GM19328 (cell line): Measurements from ENCODE around the gene GPR108.

ENCODE experiments used
- ATAC-seq: cut with Tn5 transposase; IDR thresholded peaks from one replicate; pipeline ENCODE4 v1.9.1; 2021; ENCODE audit warnings: mild to moderate bottlenecking, moderate library complexity; ENCODE audit not compliant: unreplicated experiment

The GPR108 gene

GRCh38 chr19:6682607-6683128 lies 54.7 kb downstream of the GPR108 start:
- ATAC-seq, result no peak

GRCh38 chr19:6680141-6680540 lies 57.2 kb downstream of the GPR108 start:
- ATAC-seq, result no peak
